ENCODE results near the gene CBR3. TPM values are rescaled to one million over a fixed set of nuclear protein-coding genes. Genes with fewer than 3 reads are reported as not detected.

CBR3 gene
- total and polyA plus RNA-seq, 11 donors = 1.4 to 5.5 (median 2.9) TPM

- ATAC-seq = peak in 2 of 4 donors; percentile 48 to 68
These were observed 30.3 kb upstream of the CBR3 start for GRCh38 chr21:36104317-36105300.

GRCh38 chr21:36105327-36105842 lies 29.5 kb upstream of the CBR3 start:
- no peak for ATAC-seq
- Histone ChIP-seq H3K4me1 (peaks cover 0 to 6% (median 1%) of the 10 kb centered on the region in 12 donors), H3K27ac (no peak overlapping the region), H3K36me3 (no peaks in the 10 kb centered on the region), H3K9me3 (no peaks in the 10 kb centered on the region), H3K27me3 (peaks cover 0 to 43% (median 7%) of the 10 kb centered on the region in 9 donors), H3K4me3 (no peak overlapping the region)
- TF ChIP-seq POLR2A (IDR thresholded peaks at IDR 0.05) = no peak
- no peak for TF ChIP-seq CTCF (IDR thresholded peaks at IDR 0.05)
- no peak for DNase-seq
- intact Hi-C loops (cut with DNase I) = loop anchor here in 1 of 10 donors (10.0 kb wide), 1 partner anchor 51 kb away; no protein-coding TSS in a partner anchor
- 64 to 73% (median 68%) methylated on average over 4 of the region's 4 CpGs for WGBS, 4 donors

More at GRCh38 chr21:36104317-36105300, 30.3 kb upstream of the CBR3 start:
- TF ChIP-seq POLR2A (IDR thresholded peaks at IDR 0.05) (no peak), CTCF (IDR thresholded peaks at IDR 0.05) (peak; percentile 40 to 65 (median 54))
- peaks cover 0 to 50% (median 7%) of the 10 kb centered on the region in 9 donors for H3K27me3 ChIP-seq
- intact Hi-C loops (cut with DNase I) = loop anchor here in 2 of 10 donors (5.0 to 10.0 kb wide), 2 partner anchors 42 to 50 kb away; partner anchors contain the start of gene SETD4 (in 1 of the 2)
- no peaks in the 10 kb centered on the region for H3K36me3 ChIP-seq
- H3K4me3 ChIP-seq = peak overlapping the region in 5 of 12 donors; percentile 14 to 28 (median 23)
- H3K27ac ChIP-seq = no peak overlapping the region
- peaks cover 0 to 6% (median 1%) of the 10 kb centered on the region in 12 donors for H3K4me1 ChIP-seq
- no peaks in the 10 kb centered on the region for H3K9me3 ChIP-seq
- DNase-seq = peak in 4 of 5 donors; percentile 33 to 73 (median 58)
- 20 to 38% (median 31%) methylated on average over 29 of the region's 29 CpGs for WGBS, 4 donors

- no peak overlapping the region for H3K27ac ChIP-seq
- WGBS, 4 donors = 94 to 97% (median 96%) methylated on average over 10 of the region's 10 CpGs
- H3K27me3 ChIP-seq = peaks cover 0 to 11% (median under 1%) of the 10 kb centered on the region in 9 donors
- no peaks in the 10 kb centered on the region for H3K36me3 ChIP-seq
- H3K4me3 ChIP-seq = no peak overlapping the region
- TF ChIP-seq POLR2A (IDR thresholded peaks at IDR 0.05) (no peak), CTCF (IDR thresholded peaks at IDR 0.05) (no peak)
- ATAC-seq (no peak), DNase-seq (no peak)
- intact Hi-C loops (cut with DNase I) = loop anchor here in 9 of 10 donors (5.0 to 10.0 kb wide), 6 partner anchors 38 to 1418 kb away; partner anchors contain the start of genes SETD4 (in 4 of the 9) and CBR1 (in 2 of the 9)
- peaks cover 0 to 8% (median 2%) of the 10 kb centered on the region in 12 donors for H3K4me1 ChIP-seq
- no peaks in the 10 kb centered on the region for H3K9me3 ChIP-seq
These were observed 25.0 kb upstream of the CBR3 start for GRCh38 chr21:36109868-36110267.
